Neutrophil (primary cell): ENCODE measurements around the gene VANGL1.

Experiments
- H3K27ac ChIP-seq: fragments of 200-600 bp; sonication (generic); 2 replicates; pipeline ENCODE4 v1.5.1; 2016; ENCODE audit warnings: mild to moderate bottlenecking, moderate library complexity
- H3K27me3 ChIP-seq: fragments of 200-600 bp; sonication (generic); 2 replicates; pipeline ENCODE4 v1.6.0; 2016; ENCODE audit warnings: mild to moderate bottlenecking
- H3K36me3 ChIP-seq: fragments of 200-600 bp; sonication (generic); 2 replicates; pipeline ENCODE4 v1.5.1; 2017
- H3K4me1 ChIP-seq, 2 experiments: fragments of 200-600 bp in 1 of 2; sonication (generic) in 1 of 2; 1 replicate in 1 of 2; 2 replicates in 1 of 2; pipeline versions ENCODE4 v1.5.1 to v1.6.1; 2013 to 2016; ENCODE audit warnings: low read depth in 1 of 2, low read length in 1 of 2, mild to moderate bottlenecking in 1 of 2, moderate library complexity in 1 of 2; ENCODE audit not compliant: control insufficient read depth in 1 of 2, insufficient read depth in 1 of 2
- H3K4me3 ChIP-seq, 2 experiments: fragments of 200-600 bp in 1 of 2; sonication (generic) in 1 of 2; 1 replicate in 1 of 2; 2 replicates in 1 of 2; pipeline ENCODE4 v1.5.1; 2013 to 2016; ENCODE audit warnings: low read depth in 1 of 2, low read length in 1 of 2, mild to moderate bottlenecking in 1 of 2, moderate library complexity in 1 of 2
- H3K9me3 ChIP-seq: fragments of 200-600 bp; sonication (generic); 2 replicates; pipeline ENCODE4 v1.5.1; 2016
- TF ChIP-seq, protein P1 (sequence below): fragments of 200-600 bp; sonication (generic); IDR thresholded peaks from 2 replicates; pipeline ENCODE4 v1.5.1; 2016; ENCODE audit warnings: antibody characterized with exemption

Gene VANGL1

GRCh38 chr1:115669886-115670285 lies 28.1 kb downstream of the VANGL1 start:
- Histone ChIP-seq H3K4me1 (no peaks in the 10 kb centered on the region), H3K9me3 (no peaks in the 10 kb centered on the region), H3K4me3 (no peak overlapping the region), H3K36me3 (no peaks in the 10 kb centered on the region), H3K27ac (no peak overlapping the region), H3K27me3 (no peaks in the 10 kb centered on the region)
- TF ChIP-seq, protein P1, sequence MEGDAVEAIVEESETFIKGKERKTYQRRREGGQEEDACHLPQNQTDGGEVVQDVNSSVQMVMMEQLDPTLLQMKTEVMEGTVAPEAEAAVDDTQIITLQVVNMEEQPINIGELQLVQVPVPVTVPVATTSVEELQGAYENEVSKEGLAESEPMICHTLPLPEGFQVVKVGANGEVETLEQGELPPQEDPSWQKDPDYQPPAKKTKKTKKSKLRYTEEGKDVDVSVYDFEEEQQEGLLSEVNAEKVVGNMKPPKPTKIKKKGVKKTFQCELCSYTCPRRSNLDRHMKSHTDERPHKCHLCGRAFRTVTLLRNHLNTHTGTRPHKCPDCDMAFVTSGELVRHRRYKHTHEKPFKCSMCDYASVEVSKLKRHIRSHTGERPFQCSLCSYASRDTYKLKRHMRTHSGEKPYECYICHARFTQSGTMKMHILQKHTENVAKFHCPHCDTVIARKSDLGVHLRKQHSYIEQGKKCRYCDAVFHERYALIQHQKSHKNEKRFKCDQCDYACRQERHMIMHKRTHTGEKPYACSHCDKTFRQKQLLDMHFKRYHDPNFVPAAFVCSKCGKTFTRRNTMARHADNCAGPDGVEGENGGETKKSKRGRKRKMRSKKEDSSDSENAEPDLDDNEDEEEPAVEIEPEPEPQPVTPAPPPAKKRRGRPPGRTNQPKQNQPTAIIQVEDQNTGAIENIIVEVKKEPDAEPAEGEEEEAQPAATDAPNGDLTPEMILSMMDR, result no peak

GRCh38 chr1:115670476-115671175 lies 28.9 kb downstream of the VANGL1 start:
- Histone ChIP-seq H3K27me3 (no peaks in the 10 kb centered on the region), H3K27ac (no peak overlapping the region), H3K36me3 (no peaks in the 10 kb centered on the region), H3K4me3 (no peak overlapping the region), H3K4me1 (no peaks in the 10 kb centered on the region), H3K9me3 (no peaks in the 10 kb centered on the region)
- TF ChIP-seq, protein P1, result no peak

DNA sequence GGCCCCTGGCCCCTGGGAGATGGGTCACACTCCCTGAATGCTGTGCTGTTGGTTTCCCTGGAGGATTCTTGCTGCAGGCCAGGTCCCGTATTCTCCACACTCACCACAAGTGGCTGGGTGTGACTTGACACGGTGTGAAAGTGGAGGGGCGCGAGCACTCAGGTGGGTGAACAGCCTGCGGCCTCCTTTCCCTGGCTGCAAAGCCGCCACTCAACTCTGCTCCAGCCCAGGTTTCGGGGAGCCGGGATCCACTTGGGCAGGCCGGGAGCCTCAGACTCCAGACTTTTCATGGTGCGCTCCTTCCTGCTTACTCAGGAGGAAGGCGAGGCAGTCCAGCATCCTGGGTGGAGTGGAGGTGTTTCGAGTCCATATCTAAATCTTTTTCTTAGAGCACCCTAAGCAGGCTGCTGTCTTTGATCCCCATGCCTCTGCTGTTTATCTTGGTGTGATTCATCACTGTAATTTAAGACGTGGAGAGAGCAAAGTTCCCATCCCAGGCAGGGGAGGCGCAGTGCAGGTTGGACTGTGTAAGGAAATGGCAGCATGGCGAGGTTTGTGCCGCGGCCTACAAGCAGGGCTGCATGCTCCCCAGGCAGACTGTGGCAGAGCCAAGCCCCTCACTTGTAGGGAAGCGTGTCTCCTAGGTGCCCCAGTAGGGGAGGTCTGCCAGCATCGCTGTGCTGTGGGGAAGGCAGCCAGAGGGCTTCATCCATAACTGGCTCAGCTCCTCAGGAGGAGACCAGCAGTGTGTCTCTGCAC lies 29.6 kb downstream of the VANGL1 start:
- H3K9me3 ChIP-seq, result no peaks in the 10 kb centered on the region
- H3K27ac ChIP-seq, result no peak overlapping the region
- no peak overlapping the region for H3K4me3 ChIP-seq
- TF ChIP-seq, protein P1, result no peak
- H3K4me1 ChIP-seq, result no peaks in the 10 kb centered on the region
- no peaks in the 10 kb centered on the region for H3K36me3 ChIP-seq
- no peaks in the 10 kb centered on the region for H3K27me3 ChIP-seq

DNA sequence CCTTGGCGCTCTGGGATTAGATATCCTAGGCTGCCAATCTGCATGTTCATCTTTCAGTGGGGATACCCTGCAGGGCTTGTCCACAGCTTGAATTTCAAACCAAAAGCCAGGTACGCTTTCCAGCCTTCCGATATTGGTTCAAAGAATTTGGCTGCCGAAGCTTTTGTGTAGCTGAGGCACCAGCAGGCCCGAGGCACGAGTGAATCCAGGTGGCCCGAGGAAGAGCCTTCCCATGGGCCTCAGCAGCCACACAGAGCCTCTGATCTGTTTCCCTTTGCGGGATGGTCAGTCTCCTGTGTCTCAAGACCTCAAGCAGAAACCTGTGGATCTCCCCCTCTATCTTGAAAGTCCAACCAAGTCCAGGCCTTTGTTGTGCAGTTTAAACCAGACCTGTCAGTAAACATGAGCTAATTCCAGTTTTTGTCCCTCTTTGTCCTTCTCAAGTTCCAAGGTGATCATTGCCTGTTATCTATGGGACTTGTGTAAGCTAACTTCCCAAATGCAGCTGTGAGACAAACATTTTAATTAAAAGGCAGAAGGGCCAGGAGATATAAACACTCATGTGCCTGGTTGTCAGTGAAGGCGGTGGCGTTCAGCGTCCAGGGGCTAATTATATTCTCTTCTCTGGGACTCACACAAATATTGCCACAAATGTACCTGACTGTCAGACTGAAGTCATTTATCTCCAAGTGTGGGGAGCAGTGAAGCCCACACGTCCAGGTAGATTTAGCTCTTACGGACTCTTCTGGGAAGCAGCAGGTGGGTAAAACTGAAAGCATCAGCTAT lies 30.6 kb downstream of the VANGL1 start:
- Histone ChIP-seq H3K27ac (no peak overlapping the region), H3K4me1 (no peaks in the 10 kb centered on the region), H3K9me3 (no peaks in the 10 kb centered on the region), H3K36me3 (no peaks in the 10 kb centered on the region), H3K27me3 (no peaks in the 10 kb centered on the region), H3K4me3 (no peak overlapping the region)
- TF ChIP-seq, protein P1, result no peak

GRCh38 chr1:115676498-115677181 lies 34.9 kb downstream of the VANGL1 start:
- Histone ChIP-seq H3K36me3 (no peaks in the 10 kb centered on the region), H3K27me3 (no peaks in the 10 kb centered on the region), H3K9me3 (no peaks in the 10 kb centered on the region), H3K4me1 (no peaks in the 10 kb centered on the region), H3K27ac (no peak overlapping the region), H3K4me3 (no peak overlapping the region)
- TF ChIP-seq, protein P1, result no peak
